HG02943 (cell line): ENCODE measurements around the gene ANO4.
"Not testable (repeated sequence)": the region's sequence is repeated elsewhere in the genome, so short reads cannot be mapped to it uniquely, and the experiment has no call there.

Experiments
- ATAC-seq: cut with Tn5 transposase; IDR thresholded peaks from one replicate; pipeline ENCODE4 v1.9.1; 2021; ENCODE audit warnings: mild to moderate bottlenecking, low read depth, moderate library complexity; ENCODE audit not compliant: unreplicated experiment

Gene ANO4

DNA sequence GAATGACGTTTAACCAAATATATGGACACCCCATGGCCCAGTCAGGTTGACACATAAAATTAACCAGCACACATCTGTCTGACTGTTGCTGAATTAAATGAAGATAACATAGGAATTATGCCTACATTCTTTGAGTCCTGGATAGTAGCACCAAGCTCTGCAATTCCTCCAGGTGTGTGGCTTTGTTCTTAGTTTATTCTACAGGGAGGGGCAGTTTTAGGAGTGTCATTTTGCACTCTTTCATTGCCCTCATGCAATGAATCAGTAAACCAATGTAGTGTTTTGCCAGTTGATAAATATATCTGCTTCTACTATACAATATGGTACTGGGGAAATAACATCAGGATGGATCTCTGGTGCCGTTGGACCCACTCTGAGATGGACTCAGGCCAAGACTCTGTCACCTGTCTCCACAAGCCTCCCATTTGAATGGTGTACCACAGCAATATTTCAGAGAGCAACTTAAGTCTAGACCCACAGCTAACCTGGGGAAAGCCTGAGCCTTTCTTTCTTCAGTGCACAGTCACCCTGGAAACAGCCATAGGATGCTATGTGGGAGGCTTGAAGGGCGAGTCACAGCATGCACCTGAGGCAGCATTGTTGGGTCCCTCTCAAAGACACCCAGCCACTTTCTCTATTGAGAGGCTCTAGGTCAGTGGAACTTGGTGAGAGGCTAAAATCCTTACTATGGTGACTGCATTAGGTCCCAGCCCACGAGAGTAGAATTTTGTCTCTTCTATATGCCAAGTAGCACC is 73.2 kb downstream of the ANO4 start:
- ATAC-seq = no peak

GRCh38 chr12:100868487-100868886 is 73.9 kb downstream of the ANO4 start:
- no peak for ATAC-seq

DNA sequence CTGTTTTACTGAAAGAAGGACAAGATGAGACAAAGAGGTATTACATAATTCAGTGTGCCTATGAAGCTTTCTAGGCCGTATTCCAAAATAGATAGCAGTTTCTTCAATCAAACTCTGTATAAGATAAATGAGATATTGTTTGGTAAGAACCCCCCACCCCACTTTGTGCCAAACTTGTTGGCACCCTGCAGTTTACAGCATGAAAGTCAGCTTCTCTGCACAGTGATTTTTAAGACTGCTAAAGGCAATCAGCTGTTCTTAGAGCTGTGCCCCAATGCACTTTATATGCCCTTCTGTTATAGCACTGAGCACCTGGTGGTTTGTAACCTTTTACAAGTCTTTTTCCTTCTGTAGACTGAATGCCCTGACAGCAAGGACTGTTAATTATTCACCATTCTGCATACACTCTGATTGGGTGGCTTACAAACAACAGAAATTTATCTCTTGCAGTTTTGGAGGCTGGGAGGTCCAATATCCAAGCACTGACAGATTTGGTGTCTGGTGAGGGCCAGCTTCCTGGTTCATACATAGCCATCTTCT is 76.7 kb downstream of the ANO4 start:
- ATAC-seq = no peak

DNA sequence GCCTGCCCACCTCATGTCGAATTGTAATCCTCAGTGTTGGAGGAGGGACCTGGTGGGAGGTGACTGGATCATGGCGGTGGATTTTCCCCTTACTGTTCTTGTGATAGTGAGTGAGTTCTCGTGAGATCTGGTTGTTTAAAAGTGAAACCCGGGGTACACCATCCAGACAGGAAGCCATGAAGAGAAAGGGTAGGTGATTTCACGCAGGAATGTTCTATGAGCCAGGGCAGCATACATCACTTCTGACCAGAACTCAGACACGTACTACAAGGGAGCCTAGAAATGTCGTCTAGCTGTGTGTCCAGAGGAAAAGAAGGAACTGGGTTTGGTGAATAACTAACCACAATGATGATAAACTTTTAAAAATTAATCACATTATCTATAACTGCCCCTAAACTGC is 80.6 kb downstream of the ANO4 start:
- no peak for ATAC-seq

DNA sequence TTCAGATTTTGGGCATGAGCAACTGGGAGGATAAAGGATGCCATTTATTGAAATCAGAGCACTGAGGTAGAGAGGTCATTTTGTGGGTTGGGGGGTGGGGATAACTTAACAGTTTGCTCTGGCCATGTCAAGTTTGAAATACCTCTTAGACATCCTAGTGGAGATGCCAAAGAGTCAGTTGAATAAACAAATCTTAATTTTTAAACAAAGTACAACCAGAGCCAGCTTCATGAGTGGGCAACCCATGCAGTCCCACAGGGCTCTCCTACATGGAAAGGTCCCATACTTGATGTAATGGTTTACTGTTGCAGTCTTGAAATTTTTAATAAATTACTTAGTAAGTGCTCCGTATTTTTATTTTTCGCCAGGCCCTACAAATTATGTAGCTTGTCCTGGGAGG is 81.2 kb downstream of the ANO4 start:
- ATAC-seq = no peak

- no peak for ATAC-seq
These were observed 83.2 kb downstream of the ANO4 start for GRCh38 chr12:100877776-100878175.

DNA sequence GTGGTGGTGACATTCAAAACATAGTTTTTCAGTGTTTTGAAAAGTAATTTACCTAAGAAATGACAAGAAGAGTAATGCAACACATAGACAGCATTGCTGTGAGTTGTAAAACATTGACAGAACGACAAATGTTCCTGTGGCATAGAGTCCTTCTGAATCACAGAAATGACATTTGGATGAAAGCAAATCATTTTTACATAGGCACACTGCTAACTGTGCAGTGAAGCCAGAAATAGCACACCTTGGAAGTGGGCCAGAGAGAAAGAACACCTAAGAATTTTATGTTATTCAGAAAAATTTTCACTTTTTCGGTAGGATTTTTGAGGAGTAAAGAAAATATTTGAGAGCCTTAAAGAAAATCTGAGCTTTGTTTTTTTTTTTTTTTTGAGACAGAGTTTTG is 100.6 kb downstream of the ANO4 start:
- ATAC-seq = no peak

- ATAC-seq = no peak
These were observed 101.6 kb downstream of the ANO4 start for GRCh38 chr12:100896192-100896591.

GRCh38 chr12:100897240-100897639 is 102.7 kb downstream of the ANO4 start:
- no peak for ATAC-seq

DNA sequence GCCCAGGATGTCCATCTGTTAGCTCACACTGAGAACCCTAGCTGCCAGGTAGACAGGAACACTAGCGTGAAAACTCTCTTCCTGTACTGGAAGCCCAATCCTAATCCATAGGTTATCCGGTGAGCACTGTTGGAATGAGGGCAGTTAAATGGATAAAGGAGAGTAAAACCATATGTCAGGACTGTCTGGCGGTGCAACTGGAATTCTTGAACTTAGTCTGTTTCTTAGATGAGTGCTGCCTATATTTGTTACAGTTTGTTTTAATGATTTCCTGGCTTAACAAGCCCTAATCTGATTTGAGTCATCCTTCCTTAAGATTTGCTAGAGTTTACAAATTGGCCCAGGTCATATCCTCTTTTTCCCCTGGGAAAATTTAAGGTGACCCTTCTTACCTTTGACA is 104.7 kb downstream of the ANO4 start:
- ATAC-seq = no peak

GRCh38 chr12:100900808-100901207 is 106.2 kb downstream of the ANO4 start:
- ATAC-seq = no peak

DNA sequence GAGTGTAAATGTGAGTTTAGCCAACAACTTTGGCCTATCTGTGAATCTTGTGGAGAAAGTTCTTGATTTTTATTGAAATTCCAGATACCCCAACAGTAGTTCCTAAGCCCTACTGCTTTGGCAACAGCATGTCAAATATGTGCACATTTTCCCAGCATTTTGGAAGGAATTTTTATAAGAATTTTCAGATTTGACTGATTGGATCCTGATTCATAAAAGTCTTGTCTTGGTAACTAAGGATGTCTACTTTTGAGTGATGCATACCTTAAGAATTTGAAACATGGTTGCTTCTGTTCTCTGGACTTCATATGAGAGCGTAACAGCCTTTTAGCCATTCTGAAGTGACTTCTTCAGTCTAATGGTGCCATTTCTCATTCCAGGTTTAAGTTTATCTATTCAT is 106.7 kb downstream of the ANO4 start:
- ATAC-seq = no peak

DNA sequence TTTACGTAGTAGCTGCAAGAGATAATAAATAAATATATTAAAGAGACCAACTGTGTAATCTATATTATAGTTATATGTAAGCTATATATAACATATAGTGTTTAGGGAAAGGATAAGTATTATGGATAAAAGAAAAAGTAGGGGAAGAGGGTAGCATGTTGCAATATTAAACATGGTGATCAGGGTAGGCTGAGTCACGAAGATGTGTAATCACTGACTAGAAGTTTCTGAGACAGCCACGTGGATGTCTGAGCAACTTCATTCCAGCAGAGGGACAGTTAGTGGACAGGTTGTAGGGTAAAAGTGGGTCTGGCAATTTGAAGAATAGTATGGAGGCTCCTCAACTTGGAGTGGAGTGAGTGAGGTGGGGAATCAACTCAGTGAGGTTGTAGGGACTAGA is 109.7 kb downstream of the ANO4 start:
- no peak for ATAC-seq

GRCh38 chr12:100908501-100908900 is 113.9 kb downstream of the ANO4 start:
- no peak for ATAC-seq

DNA sequence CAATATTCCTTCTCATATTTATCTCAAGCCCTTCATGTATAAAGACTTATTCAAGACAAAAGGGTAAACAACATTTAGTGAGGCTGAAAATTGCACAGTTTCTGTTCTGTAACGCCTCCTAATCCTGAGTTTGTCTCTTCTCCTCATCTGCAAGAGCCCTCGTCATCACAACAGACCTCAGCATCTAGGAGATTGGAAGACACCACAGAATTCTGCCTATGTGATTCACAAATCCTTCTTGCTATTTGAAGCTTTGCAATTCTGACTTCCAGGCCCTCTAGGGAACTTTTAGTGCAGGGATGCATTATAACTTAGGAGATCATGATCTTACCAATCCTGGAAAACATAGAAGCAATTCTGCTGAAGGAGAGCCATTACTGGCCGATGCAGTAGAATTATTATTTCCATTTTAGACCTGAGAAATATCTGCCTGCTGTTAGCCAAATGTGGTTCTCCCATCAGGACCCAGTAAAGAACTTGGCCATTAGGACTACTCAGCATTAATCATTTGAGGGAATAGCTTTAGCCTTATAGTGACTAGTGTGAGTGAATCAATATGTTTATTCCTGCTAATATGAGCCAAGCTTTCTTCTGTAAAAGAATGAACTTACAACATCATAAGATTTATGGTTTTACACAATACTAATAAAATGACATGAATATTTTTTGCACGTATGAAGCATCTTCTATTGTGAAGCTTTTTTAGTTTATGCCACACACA is 119.5 kb downstream of the ANO4 start:
- no peak for ATAC-seq

- no peak for ATAC-seq
These were observed 124.5 kb downstream of the ANO4 start for GRCh38 chr12:100919116-100919515.

DNA sequence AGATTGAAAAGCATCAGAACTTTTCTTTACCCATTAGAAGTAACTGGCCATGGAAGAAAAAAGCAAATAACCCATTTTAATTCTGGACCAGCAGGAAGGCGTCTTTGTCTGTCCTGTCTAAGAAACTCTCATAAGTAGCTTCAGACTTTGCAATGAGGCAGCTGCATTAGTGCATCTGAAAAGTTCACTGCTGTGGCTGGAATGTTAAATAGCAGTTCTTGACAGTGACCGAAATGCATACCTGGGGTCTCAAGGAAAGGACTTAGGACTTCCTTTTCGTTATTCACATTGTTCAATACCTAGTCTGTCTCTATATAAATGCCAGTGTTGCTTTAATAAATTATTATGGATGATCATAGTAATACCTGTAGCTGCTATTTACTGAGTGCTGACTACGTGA is 125.9 kb downstream of the ANO4 start:
- ATAC-seq = no peak

GRCh38 chr12:100926669-100927248 is 132.2 kb downstream of the ANO4 start:
- no peak for ATAC-seq

- ATAC-seq = no peak
These were observed 133.2 kb downstream of the ANO4 start for GRCh38 chr12:100927826-100928225.

- ATAC-seq = no peak
These were observed 138.0 kb downstream of the ANO4 start for GRCh38 chr12:100932571-100932970.

DNA sequence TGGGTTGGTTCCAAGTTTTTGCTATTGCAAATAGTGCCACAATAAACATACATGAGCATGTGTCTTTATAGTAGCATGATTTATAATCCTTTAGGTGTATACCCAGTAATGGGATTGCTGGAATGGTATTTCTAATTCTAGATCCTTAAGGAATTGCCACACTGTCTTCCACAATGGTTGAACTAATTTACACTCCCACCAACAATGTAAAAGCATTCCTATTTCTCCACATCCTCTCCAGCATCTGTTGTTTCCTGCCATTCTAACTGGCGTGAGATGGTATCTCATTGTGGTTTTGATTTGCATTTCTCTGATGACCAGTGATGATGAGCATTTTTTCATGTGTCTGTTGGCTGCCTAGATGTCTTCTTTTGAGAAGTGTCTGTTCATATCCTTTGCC is 139.0 kb downstream of the ANO4 start:
- not testable (repeated sequence) for ATAC-seq

- ATAC-seq = no peak
These were observed 141.4 kb downstream of the ANO4 start for GRCh38 chr12:100935929-100936328.
